ENCODE data around the gene ASCC3.

DNA sequence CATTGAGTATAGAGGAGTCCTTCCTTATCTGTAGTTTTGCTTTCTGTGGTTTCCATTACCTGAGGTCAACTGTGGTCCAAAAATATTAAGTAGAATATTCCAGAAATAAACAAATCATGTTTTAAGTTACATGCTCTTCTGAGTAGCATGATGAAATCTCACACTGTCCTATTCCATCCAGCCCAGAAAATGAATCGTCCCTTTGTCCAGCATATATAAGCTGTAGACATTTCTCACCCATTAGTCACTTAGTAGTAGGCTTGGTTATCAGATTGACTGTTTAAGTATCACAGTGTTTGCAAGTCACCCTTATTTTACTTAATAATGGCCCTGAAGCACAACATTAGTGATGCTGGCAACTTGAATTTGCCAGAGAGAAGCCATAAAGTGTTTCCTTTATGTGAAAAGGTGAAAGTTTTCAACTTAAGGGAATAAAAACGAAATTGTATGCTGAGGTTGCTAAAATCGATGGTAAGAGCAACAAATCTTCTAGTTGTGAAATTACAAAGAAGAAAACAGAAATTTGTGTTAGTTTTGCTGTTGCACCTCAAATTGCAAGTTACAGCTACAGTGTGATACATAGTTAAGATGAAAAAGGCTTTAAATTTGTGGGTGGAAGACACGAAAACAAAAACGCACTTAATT, 217.8 kb downstream of the ASCC3 start:
- TF ChIP-seq POLR2A (IDR thresholded peaks at IDR 0.05; ENCODE audit: low read length) (no peak), GATA1 (IDR thresholded peaks at IDR 0.05; ENCODE audit: low read depth, low read length) (no peak)

Measured in erythroblast (primary cell).